ENCODE measurements around the gene RSRC1.
"Not testable (repeated sequence)": the region's sequence is repeated elsewhere in the genome, so short reads cannot be mapped to it uniquely, and the experiment has no call there.

Gene RSRC1

GRCh38 chr3:158333736-158334135 lies 223.8 kb downstream of the RSRC1 start:
- DNase-seq, result no peak

DNA sequence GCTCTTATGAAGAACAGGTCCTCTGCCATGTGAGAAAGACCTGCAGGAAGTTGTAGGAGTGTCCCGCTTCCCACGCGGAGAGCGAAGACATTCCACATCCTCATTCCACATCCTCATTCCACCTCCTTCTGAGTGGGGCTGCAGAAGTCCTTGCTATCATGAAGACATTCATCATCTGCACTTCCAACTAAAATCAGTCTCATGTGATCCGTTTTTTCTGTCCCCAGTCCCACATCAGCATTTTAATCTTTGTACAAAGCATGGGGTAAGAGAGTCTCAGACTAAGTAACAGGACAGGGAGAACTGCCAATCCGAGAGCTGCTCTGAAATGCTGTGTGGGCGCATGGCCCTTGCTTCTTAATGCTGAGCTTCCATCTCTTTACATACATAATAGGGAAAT lies 227.2 kb downstream of the RSRC1 start:
- no peak for DNase-seq

DNA sequence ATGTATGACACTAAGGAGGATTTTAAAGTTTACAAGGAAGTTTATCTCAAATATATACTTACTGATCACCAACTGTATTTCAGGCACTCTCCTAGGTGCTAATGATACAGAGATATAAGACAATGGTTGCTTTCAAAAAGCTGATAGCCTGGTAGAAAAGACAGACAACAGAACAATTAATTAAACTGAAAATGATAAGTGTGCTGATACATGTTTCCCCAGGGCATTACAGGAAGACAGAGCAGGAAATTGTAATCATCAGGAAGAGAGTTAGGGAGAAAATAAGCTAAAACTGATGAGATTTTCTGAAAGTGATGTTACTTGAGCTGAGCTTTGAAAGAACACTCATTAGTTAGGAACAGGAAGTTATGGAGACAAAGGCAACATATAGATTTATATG lies 229.7 kb downstream of the RSRC1 start:
- no peak for DNase-seq

GRCh38 chr3:158340951-158341350 lies 231.1 kb downstream of the RSRC1 start:
- DNase-seq, result not testable (repeated sequence)

DNA sequence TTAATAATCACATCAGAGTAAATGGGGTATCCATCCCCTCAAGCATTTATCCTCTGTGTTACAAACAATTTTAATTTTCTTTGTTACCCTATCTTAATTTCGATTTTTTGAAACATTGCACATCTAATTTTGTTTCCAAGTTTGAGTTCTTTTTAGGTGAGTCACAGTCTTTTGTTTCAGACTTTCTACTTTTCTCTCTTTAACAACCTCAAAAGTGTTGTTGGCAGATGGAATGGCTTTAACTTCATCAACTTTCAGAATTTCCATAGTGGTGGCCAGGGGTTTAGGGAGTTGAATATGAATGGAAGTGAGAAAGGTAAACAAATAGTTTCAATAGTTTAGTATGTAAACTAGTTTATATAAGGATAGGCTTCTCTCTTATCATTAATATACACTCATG lies 238.1 kb downstream of the RSRC1 start:
- DNase-seq, result no peak

DNA sequence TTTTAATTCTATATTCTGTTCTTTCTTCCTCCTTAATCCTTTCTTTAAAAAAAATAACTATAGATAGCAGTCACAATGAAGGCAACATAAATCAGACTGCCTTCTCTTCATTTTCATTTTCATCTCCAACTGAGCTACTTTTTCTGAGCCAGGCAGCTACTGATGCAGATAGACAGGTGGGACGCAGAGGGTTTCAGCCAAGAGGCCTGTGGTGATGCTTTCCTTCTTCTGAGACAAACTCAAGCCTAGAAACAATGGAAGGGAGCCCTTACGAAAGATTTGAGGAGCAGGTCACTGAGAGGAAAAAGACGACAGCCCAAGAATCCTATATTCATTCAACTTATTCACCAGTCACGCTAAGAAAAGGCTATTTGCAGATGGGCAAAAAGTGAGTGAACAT lies 241.1 kb downstream of the RSRC1 start:
- no peak for DNase-seq

- DNase-seq, result no peak
Observed at GRCh38 chr3:158352551-158352950, 242.7 kb downstream of the RSRC1 start.

- no peak for DNase-seq
Observed at GRCh38 chr3:158354713-158355112, 244.8 kb downstream of the RSRC1 start.

GRCh38 chr3:158355623-158356588 lies 246.0 kb downstream of the RSRC1 start:
- no peak for DNase-seq

DNA sequence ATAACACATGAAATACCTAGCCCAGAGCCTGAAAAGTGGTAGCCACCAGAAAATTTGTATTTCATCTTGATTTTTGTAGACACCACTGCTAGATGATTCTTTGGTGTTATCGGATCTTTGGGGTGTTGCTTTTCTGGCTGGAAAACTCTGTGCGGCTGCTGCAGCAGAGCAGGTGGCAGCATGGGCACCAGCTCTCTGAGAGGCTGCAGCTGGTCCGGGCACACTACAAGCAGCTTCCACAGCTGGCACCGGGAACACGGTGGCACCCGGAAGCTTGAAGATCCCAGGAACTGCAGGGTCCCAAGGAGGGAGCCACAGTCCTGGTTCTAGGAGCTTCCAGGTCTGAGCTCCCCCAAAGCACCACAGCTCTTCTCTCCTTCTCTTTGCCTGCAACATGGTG lies 249.4 kb downstream of the RSRC1 start:
- no peak for DNase-seq

DNA sequence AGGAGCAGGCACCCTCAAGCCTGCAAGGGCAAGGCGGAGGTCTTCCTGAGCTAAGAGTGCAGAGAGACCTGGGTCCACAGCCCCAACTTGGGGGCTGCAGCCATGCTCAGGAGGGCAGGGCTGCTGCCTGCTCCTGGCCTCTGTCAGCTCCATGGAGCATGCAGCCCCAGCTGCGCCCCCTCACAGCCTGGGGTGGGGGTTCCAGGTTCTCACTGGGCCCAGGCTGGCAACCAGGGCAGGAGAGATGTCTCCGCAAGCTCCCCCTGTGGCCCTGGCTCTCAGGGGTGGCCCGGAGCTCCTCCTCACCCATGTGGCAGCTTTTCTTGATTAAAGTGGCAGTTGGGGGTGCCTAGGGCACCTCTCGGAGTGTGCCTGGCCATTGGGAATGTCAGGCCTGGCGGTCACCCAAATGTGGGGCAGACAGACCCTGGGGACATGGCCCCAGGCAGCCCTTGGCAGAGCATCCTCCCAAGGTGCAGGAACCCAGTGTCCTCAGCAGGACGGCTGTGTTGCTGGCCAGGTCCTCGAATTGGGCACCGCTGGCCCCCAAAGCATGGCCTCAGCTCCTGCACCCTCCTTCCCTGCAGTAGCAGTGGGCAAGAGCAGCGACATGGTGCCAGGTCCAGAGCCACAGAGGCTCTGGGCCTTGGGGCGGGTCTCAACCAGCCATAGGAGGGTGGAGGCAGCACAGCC lies 251.0 kb downstream of the RSRC1 start:
- DNase-seq, result no peak

DNA sequence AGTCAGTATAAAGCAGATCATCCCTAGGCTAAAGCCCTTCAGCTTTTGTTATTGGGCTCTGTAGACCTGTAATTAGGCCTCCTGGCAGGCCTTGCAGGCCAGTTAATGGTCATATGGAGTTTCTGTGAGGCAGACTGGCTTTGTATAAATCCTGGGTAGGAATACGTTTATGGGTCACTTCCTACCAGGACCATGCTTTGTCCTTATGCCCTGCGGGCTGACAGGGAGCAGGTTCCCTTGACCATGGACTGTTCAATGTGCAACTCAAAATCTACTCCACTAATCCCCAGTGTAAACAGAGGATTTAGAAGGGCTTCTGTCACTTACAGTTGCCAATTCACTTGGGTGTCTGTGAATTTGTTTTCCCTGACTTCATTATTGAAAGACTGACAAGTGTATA lies 258.4 kb downstream of the RSRC1 start:
- DNase-seq, result no peak

GRCh38 chr3:158369279-158369678 lies 259.4 kb downstream of the RSRC1 start:
- DNase-seq, result no peak

- no peak for DNase-seq
Observed at GRCh38 chr3:158379517-158379916, 269.6 kb downstream of the RSRC1 start.

DNA sequence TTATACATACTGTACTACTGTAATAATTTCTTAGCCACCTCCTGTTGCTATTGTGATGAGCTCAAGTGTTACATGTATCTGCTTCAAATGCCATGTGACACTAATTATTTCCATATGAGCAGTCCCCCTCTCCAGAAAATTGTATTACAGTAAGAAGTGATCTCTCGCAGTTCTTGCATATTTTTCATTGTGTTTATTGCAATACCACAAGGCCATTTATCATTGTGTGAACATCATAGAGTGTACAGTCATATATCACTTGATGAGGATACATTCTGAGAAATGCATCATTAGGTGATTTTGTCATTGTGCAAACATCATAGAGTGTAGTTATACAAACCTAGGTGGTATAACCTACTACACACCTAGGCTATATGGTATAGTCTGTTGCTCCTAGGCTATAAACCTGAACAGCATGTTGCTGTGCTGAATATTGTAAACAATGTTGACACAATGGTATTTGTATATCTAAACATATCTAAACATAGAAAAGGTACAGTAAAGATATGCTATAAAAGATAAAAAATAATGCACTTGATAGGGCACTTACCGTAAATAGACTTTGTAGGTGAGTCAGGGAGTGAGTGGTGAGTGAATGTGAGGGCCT lies 271.5 kb downstream of the RSRC1 start:
- DNase-seq, result peak; percentile 28

DNA sequence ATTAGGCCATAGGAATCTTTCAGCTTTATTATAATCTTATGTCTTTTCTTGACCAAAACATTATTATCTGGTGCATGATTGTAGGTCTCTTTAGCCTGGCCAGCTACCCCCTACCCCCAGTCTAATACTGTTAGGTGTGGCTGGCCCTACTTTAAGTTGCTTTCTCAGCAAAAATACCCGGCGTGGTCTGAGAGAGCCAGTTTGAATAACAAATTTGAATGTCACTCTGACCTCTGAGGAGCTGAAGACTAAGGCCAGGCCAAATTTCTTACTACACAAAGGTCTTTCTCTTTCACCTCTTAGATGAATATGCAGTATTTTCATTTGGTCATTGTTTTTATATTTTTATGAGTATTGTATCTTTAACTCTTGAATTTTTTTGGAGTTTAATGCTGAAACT lies 272.6 kb downstream of the RSRC1 start:
- no peak for DNase-seq

DNA sequence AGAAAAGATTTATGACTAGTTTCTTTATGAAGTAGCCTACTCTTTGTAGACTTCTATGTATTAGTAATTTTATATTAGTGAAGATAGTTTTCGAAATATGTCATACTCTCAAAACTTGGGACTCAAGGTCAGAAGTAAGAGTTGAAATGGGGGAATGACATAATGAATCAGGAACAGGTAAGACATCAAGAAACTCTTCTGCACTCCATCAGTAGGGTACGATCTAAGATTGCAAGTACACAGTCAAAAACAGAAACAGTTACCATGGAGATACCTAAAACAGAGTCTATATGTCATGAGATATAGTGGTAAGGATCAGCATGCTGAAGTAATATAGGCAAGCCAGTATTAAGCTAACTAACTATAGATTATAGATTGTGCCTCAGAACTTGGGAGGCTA lies 274.1 kb downstream of the RSRC1 start:
- DNase-seq, result no peak

GRCh38 chr3:158395421-158395820 lies 285.5 kb downstream of the RSRC1 start:
- no peak for DNase-seq

GRCh38 chr3:158402590-158402989 lies 292.7 kb downstream of the RSRC1 start:
- no peak for DNase-seq

DNA sequence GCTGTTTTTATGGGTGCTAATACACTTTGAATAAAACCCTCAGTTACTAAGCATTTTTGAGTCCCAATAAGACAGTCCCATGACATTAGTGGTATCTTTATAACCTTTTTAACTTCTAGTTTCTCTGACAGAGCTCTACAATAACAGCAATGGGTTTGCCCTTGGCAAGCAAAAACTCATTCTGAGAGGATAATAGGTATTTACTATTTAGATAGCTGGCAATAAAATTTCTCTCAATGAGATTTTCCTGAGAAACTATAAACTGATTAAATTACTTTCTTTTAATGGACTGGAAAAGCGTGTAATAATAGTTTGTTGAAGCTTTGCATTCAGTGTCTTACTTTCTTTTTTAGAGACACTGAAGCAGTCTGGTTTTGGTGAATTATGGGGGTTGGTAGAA lies 293.1 kb downstream of the RSRC1 start:
- no peak for DNase-seq

DNA sequence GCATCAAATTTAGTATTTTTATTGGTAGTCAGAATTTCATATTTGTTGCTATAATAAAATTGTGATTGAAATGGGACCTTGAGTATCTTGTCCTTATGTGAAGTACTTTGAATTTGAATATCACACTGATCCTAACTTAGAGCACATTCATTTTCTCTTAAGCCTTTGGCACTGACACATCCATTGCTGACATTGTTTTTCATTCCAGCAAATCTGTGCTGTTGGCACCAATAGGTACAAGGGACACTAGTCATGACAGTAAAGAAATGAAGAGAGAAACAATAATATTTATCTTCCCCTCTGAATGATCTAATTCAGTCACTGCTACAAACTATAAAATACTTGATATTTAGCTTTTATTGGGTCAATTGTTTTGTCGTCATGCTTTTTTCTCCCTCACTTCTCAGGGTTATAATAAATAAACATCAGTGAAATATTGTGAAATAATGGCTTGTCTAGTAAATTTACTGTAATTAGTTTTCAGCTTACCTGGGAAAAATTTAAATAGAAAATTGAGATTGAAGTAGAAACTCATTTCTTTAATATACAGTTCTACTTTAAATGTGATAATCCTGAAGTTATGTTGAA lies 294.3 kb downstream of the RSRC1 start:
- DNase-seq, result no peak

GRCh38 chr3:158405507-158405906 lies 295.6 kb downstream of the RSRC1 start:
- peak; percentile 70 for DNase-seq

- no peak for DNase-seq
Observed at GRCh38 chr3:158407844-158408517, 298.1 kb downstream of the RSRC1 start.

All from NCI-H2171 treated with DMSO at 0.1 percent for 48 hours (cell line).